Esophagus squamous epithelium (tissue), 4 donors: Measurements from ENCODE around the gene ARSI.

ENCODE experiments used
- CTCF ChIP-seq, 6 experiments: fragments of 450-650 bp in 4 of 6; fragments of 200-600 bp in 2 of 6; sonication (generic) in 2 of 6; IDR thresholded peaks; one replicate each; pipeline ENCODE4 v1.5.1; 2016 to 2019; ENCODE audit warnings: antibody characterized with exemption in 6 of 6, mild to moderate bottlenecking in 4 of 6, moderate library complexity in 4 of 6
- POLR2A ChIP-seq, 4 donors: fragments of 450-650 bp; IDR thresholded peaks; one replicate each; pipeline ENCODE4 v1.6.1; 2017; ENCODE audit warnings: antibody characterized with exemption in 4 of 4, mild to moderate bottlenecking in 4 of 4, moderate library complexity in 3 of 4

- TF ChIP-seq CTCF (IDR thresholded peaks at IDR 0.05) (no peak), POLR2A (IDR thresholded peaks at IDR 0.05) (no peak)
Observed at GRCh38 chr5:150279330-150280020, 23.2 kb downstream of the ARSI start.
